Mucosa of rectum (tissue), 2 donors: Measurements from ENCODE around the gene SNAP47.

Experiments used
- H3K27ac ChIP-seq, 2 donors: one replicate each; pipeline ENCODE4 v1.7.0; 2013; ENCODE audit warnings: inconsistent platforms in 2 of 2, low read depth in 2 of 2, low read length in 2 of 2
- H3K27me3 ChIP-seq, 2 donors: one replicate each; pipeline ENCODE4 v1.7.0; 2013; ENCODE audit warnings: low read length in 2 of 2; ENCODE audit not compliant: control insufficient read depth in 2 of 2, insufficient read depth in 2 of 2
- H3K36me3 ChIP-seq, 2 donors: one replicate each; pipeline ENCODE4 v1.7.0; 2013; ENCODE audit warnings: low read length in 2 of 2; ENCODE audit not compliant: control insufficient read depth in 2 of 2, insufficient read depth in 2 of 2
- H3K4me1 ChIP-seq, 2 donors: one replicate each; pipeline ENCODE4 v1.7.0; 2013; ENCODE audit warnings: low read length in 2 of 2, mild to moderate bottlenecking in 1 of 2; ENCODE audit not compliant: control insufficient read depth in 2 of 2, insufficient read depth in 2 of 2
- H3K4me3 ChIP-seq, 2 donors: one replicate each; pipeline ENCODE4 v1.7.0; 2013; ENCODE audit warnings: low read length in 2 of 2
- H3K9ac ChIP-seq, 2 donors: one replicate each; pipeline ENCODE4 v1.7.0; 2013; ENCODE audit warnings: low read length in 2 of 2, low read depth in 1 of 2, mild to moderate bottlenecking in 1 of 2
- H3K9me3 ChIP-seq, 2 donors: one replicate each; pipeline ENCODE4 v1.7.0; 2013; ENCODE audit warnings: low read length in 2 of 2; ENCODE audit not compliant: control insufficient read depth in 2 of 2
- donor health status: healthy.
- donor health status: Normal muscosa, but diverticular disease.

The SNAP47 gene

DNA sequence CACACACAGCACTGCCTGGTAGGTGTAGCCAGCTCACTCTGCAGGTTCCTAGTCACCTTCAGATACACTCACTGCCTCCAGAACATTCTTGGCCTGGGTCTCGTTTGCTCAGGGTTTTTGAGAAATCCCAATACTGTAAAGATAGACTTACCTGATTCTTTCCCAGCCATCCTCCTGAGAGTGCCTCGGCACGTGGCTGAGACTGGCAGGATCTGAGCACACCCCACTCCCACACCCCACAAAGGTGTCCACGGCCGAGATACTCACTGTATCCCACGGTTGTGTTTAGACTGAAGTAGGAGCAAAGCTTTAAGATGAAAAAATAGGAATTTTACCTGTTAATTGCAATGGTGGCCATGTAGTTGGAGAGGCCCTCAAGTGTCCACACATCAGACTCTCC, 33.4 kb downstream of the SNAP47 start:
- H3K9me3 ChIP-seq: no peaks in the 10 kb centered on the region
- no peaks in the 10 kb centered on the region for H3K27me3 ChIP-seq
- H3K36me3 ChIP-seq: peaks cover 16 to 35% of the 10 kb centered on the region in 2 donors
- H3K4me1 ChIP-seq: peaks cover 7 to 13% of the 10 kb centered on the region in 2 donors
- H3K27ac ChIP-seq: no peak overlapping the region
- no peak overlapping the region for H3K4me3 ChIP-seq
- H3K9ac ChIP-seq: no peak overlapping the region

DNA sequence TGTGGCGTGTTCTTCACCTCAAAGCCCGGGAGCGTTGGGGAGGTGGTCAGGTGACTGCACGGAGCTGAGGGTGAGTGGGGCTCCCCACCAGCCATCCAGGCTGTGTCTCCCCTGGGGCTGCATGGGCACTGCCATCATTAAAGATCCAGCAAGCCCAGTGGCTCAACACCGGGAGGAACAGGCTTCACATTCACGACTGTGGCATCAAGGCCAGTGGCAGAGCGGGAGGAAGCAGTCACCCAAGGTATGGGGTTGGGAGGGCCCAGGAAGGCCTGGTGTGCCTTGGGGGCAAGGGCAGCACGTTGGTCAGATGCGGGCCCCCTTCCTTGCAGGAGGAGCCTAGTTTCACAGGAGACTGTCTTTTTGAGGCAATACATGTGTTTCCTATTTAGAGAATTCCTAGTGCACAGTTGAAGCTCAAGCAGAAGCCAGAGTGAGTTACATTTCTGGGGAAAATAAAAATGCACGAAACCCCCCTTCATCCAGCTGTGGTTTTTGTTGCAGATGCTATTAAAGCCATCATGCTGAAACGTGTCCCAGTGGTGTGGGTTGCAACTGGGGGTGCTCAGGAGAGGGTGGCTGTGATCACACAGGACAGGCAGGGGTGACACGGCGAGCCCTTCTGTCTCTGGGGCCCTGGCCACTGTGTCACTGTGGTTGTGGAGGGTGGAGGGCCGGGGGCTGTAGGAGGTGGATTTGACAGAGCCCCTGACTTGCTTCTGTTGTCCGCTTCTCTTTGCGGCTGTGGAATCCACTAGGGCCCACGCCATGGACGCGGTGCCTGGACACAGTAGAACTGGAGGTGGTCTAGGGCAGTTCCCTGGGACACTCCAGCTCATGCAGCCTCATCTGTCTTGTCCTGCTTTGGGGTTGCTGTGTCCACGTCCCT, 34.1 kb downstream of the SNAP47 start:
- Histone ChIP-seq H3K4me3 (no peak overlapping the region), H3K9me3 (no peaks in the 10 kb centered on the region), H3K36me3 (peaks cover 16 to 35% of the 10 kb centered on the region in 2 donors), H3K27ac (no peak overlapping the region), H3K4me1 (peaks cover 7 to 13% of the 10 kb centered on the region in 2 donors), H3K9ac (no peak overlapping the region), H3K27me3 (no peaks in the 10 kb centered on the region)

DNA sequence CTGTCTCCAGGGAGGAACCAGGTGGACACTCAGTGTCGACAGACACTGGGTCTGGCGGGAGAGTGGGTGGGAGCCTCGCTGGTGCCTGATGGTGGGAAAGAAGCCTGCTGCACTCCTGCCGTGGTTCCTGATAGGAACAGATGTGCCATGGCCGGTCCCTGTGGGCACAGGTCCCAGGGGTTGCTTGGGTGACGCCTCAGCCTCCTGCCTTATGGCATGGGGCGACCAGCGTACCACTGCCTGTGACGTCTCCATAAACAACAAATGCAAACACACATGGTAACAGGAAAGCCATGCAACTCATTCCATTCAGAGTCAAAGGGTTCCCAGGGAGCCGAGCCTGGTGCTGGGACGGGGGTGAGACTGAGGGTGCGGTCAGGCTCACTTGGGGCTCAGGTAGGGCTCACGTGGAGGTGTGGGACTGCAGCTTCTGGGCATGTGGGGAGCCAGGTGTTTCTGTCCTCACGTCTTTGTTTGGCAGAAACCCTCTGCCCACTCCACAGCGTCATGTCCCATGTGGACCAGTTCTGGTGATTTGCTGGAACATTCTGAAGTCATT, 34.8 kb downstream of the SNAP47 start:
- H3K27me3 ChIP-seq: no peaks in the 10 kb centered on the region
- no peaks in the 10 kb centered on the region for H3K9me3 ChIP-seq
- no peak overlapping the region for H3K4me3 ChIP-seq
- peaks cover 7 to 13% of the 10 kb centered on the region in 2 donors for H3K4me1 ChIP-seq
- no peak overlapping the region for H3K9ac ChIP-seq
- peaks cover 16 to 35% of the 10 kb centered on the region in 2 donors for H3K36me3 ChIP-seq
- H3K27ac ChIP-seq: no peak overlapping the region

DNA sequence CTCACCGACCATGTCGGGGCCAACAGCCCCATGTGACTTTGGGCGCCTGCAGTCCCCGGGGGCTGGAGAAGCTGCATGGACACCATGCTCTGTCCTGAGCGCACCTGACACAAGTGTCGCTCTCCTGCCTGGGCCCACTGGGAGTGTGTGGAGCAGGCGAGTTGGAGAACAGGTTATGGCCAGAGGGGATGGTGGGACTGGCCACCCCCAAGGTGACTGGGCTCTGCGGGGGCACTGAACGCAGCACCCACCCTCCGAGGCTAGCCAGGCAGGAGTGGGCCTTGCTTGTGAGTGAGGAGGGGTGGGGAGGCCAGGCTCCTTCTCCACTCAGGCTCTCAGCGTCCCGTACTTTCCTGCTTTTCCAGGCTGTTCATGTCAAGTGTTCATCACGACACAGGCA, 35.6 kb downstream of the SNAP47 start:
- Histone ChIP-seq H3K36me3 (peaks cover 16 to 37% of the 10 kb centered on the region in 2 donors), H3K4me1 (peaks cover 7 to 9% of the 10 kb centered on the region in 2 donors), H3K4me3 (no peak overlapping the region), H3K27me3 (no peaks in the 10 kb centered on the region), H3K27ac (no peak overlapping the region), H3K9me3 (no peaks in the 10 kb centered on the region), H3K9ac (no peak overlapping the region)

DNA sequence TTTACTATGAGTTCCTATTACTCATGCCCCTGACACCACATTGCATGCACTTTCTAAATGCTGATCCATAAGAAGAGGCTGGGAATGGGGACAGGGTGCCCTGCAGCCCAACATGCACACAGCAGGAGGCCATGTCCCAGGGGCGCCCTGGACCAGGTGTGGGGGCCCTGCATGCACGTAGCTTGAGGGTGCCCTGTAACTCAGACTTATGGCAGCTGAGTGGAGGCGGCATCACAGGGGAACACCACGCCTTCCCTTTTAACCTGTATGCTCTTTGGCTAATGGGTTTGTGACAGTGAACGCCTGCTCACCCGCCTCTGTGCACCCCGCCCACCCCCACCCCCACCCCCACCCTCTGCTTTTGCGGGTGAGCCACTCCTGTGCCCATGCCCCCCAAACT, 36.1 kb downstream of the SNAP47 start:
- Histone ChIP-seq H3K36me3 (peaks cover 16 to 42% of the 10 kb centered on the region in 2 donors), H3K9ac (no peak overlapping the region), H3K27ac (no peak overlapping the region), H3K27me3 (no peaks in the 10 kb centered on the region), H3K4me3 (no peak overlapping the region), H3K9me3 (no peaks in the 10 kb centered on the region), H3K4me1 (peaks cover 5 to 7% of the 10 kb centered on the region in 2 donors)

DNA sequence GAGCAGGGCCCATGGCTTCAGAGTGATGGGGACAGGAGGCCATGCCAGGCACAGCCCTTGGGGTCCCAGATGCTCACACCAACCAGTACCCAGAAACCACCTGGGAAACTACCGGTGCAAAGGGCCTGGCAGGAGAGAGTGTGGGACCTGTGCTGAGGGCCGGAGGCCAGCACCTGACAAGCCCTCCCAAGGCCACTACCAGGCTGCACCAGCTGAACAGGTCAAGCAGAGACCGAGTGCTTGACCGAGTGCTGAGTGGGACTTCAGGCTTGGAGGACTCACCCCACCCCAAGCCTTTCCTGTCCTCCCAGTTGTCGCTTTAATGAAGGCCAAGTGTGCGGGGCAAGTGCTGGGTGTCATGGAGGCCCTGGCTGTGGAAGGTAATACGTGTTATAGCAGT, 36.5 kb downstream of the SNAP47 start:
- Histone ChIP-seq H3K4me3 (no peak overlapping the region), H3K9me3 (no peaks in the 10 kb centered on the region), H3K27me3 (no peaks in the 10 kb centered on the region), H3K4me1 (peaks cover 2 to 5% of the 10 kb centered on the region in 2 donors), H3K27ac (no peak overlapping the region), H3K9ac (no peak overlapping the region), H3K36me3 (peaks cover 15 to 44% of the 10 kb centered on the region in 2 donors)

DNA sequence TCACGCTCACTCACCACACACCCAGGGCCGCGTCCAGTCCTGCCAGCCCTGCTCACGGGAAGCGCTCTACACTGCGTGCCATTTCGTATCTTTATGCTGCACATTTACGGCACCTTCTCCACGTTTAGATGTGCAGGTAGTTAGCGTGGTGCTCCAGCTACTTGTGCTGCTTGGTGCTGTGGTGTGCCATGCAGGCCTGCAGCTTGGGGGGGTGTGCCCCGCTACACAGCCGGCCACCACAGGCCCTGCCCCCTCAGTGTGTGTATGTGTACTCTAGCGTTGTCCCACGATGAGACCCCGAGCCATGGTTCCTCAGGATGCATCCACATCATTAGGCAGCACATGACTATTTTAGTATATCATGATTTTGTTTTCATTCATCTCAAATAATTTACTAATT, 38.3 kb downstream of the SNAP47 start:
- Histone ChIP-seq H3K36me3 (peaks cover 0 to 29% of the 10 kb centered on the region in 2 donors), H3K27me3 (no peaks in the 10 kb centered on the region), H3K27ac (no peak overlapping the region), H3K9me3 (no peaks in the 10 kb centered on the region), H3K4me1 (no peaks in the 10 kb centered on the region), H3K4me3 (no peak overlapping the region), H3K9ac (no peak overlapping the region)

DNA sequence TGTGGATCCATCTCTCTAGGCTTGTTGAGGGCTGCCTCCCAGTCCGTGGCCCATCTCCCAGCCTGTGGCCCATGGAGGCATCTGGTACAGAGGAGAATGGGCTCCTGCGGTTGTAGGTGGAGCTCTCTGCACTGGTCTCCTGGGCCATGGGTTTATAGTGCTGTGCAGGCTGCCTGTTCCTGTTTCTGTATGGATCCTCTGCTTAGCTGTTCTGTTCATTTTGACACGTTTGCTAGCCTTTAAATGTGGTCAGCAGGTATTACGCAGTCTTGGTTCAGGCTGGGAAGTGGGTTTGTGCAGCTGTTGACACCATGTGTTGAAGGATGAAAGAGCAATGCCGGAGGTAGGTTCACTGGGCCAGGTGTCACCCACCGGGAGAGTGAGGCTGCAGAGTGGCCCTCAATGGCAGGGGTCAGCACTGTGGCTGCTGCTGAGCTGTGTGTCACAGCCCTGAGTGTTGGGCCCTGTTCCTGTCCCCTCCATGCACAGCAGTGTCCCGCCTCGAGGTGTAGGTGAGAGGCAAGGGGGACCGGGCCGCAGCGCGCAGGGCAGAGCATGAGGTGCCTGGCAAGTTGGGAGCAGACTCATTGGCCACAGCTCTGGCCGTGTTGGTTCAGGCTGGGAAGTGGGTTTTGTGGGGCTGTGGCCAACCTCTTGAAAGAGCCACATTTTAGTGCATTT, 39.0 kb downstream of the SNAP47 start:
- no peak overlapping the region for H3K27ac ChIP-seq
- H3K9ac ChIP-seq: no peak overlapping the region
- peaks cover 0 to 25% of the 10 kb centered on the region in 2 donors for H3K36me3 ChIP-seq
- no peaks in the 10 kb centered on the region for H3K9me3 ChIP-seq
- H3K4me3 ChIP-seq: no peak overlapping the region
- no peaks in the 10 kb centered on the region for H3K4me1 ChIP-seq
- no peaks in the 10 kb centered on the region for H3K27me3 ChIP-seq

DNA sequence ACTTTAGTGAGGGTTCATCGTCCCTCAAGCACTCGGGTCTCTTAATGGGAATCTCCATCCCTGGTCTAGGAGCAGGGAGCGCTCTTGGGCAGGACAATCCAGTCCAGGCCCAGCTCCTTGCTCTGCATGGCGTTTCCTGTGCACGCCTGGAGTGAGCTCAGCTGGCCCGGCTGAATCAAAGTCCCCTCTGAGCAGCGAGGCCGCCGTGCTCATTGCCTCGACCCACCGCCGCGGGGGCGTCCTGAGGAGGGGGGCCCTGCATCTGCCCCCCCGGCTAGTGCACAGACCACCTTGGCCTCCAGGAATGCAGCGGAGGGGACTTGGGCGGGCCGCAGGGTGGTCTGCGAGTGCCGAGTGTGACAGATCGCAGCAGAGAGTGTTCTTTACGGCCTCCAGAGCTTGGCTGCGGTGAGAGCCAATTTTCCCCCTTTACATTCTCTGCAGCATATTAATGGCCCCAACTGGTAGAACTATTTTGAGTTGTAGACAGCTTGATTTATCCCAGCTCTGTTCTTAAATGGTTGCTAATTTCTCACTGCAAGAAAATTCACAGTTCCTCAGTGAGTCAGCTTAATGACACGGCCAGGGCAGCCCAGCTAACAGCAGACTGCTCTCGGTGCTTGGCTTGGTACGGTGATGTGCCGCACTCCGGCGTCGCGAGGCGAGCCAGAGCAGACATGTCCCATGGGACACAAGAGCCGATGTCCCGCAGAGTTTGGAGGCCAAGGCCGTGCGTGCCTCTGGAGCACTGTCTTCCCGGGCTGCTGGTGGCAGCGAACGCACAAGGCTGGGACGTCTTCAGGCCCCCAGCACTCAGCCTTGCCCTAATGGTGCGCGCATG, 39.8 kb downstream of the SNAP47 start:
- H3K9ac ChIP-seq: no peak overlapping the region

More for the DNA sequence above, 39.8 kb downstream of the SNAP47 start:
- Histone ChIP-seq H3K27ac (no peak overlapping the region), H3K36me3 (peaks cover 0 to 19% of the 10 kb centered on the region in 2 donors), H3K27me3 (no peaks in the 10 kb centered on the region), H3K4me1 (no peaks in the 10 kb centered on the region), H3K9me3 (no peaks in the 10 kb centered on the region), H3K4me3 (no peak overlapping the region)
